Neural cell (in vitro differentiated cells): Measurements from ENCODE around the gene OR2D2.

Experiments
- CTCF ChIP-seq: fragments of 450-650 bp; IDR thresholded peaks from 2 replicates; pipeline ENCODE4 v1.5.1; 2014; ENCODE audit warnings: antibody characterized with exemption, mild to moderate bottlenecking, moderate library complexity; ENCODE audit not compliant: poor library complexity, severe bottlenecking
- EP300 ChIP-seq: fragments of 450-650 bp; conservative IDR thresholded peaks from 2 replicates; pipeline ENCODE4 v1.6.1; 2014; ENCODE audit warnings: antibody characterized with exemption, mild to moderate bottlenecking, moderate library complexity; ENCODE audit not compliant: poor library complexity, severe bottlenecking
- EZH2 ChIP-seq: fragments of 200-600, 300-800 bp; shearing (Covaris generic), sonication (generic); IDR thresholded peaks from 2 replicates; pipeline ENCODE4 v1.6.1; 2014; ENCODE audit warnings: antibody characterized with exemption, low read length, borderline replicate concordance, mild to moderate bottlenecking; ENCODE audit not compliant: insufficient read depth, poor library complexity, severe bottlenecking
- POLR2AphosphoS5 ChIP-seq: IDR thresholded peaks from 2 replicates; pipeline ENCODE4 v1.6.1; 2012
- RAD21 ChIP-seq: fragments of 450-650 bp; conservative IDR thresholded peaks from 2 replicates; pipeline ENCODE4 v1.6.1; 2014; ENCODE audit warnings: antibody characterized with exemption, mild to moderate bottlenecking, moderate library complexity
- REST ChIP-seq: IDR thresholded peaks from 2 replicates; pipeline ENCODE4 v1.6.1; 2012; ENCODE audit warnings: borderline replicate concordance
- SMC3 ChIP-seq: fragments of 450-650 bp; conservative IDR thresholded peaks from 2 replicates; pipeline ENCODE4 v1.6.1; 2014; ENCODE audit warnings: antibody characterized with exemption, mild to moderate bottlenecking, moderate library complexity; ENCODE audit not compliant: poor library complexity
- TAF1 ChIP-seq: IDR thresholded peaks from 2 replicates; pipeline ENCODE4 v1.6.1; 2012; ENCODE audit warnings: low read depth

GRCh38 chr11:6862961-6863360 is 29.3 kb downstream of the OR2D2 start, which contains the start of gene OR10A2:
- TF ChIP-seq CTCF (no peak), SMC3 (no peak), TAF1 (no peak), RAD21 (no peak), EZH2 (no peak), POLR2AphosphoS5 (no peak), EP300 (no peak), REST (no peak)
